WERI-Rb-1 (cell line): ENCODE measurements around the gene TNC.

Experiments
- DNase-seq: peaks from one replicate; pipeline ENCODE4 v3.0.0-alpha.2; 2020
- H3K27ac ChIP-seq: fragments of 250-450 bp; sonication (Bioruptor Pico); 2 replicates; pipeline ENCODE4 v1.5.1; 2020; ENCODE audit warnings: mild to moderate bottlenecking, moderate library complexity
- H3K27me3 ChIP-seq: fragments of 250-450 bp; sonication (Bioruptor Pico); 2 replicates; pipeline ENCODE4 v1.5.1; 2021; ENCODE audit warnings: mild to moderate bottlenecking, low read depth, moderate library complexity; ENCODE audit not compliant: insufficient read depth, severe bottlenecking
- H3K36me3 ChIP-seq: fragments of 250-450 bp; sonication (Bioruptor Pico); 2 replicates; pipeline ENCODE4 v1.5.1; 2020; ENCODE audit warnings: mild to moderate bottlenecking, moderate library complexity
- H3K4me3 ChIP-seq: 2 replicates; pipeline ENCODE4 v1.5.1; 2011; ENCODE audit warnings: low read depth, mild to moderate bottlenecking, control low read depth, low read length
- H3K9me3 ChIP-seq: fragments of 250-450 bp; sonication (Bioruptor Pico); 2 replicates; pipeline ENCODE4 v1.5.1; 2021; ENCODE audit warnings: mild to moderate bottlenecking, moderate library complexity; ENCODE audit not compliant: severe bottlenecking
- TF ChIP-seq, protein P1 (sequence below): IDR thresholded peaks from 2 replicates; pipeline ENCODE4 v1.5.1; 2011; ENCODE audit warnings: low read depth, mild to moderate bottlenecking, control low read depth, inconsistent platforms, low read length

TNC gene

DNA sequence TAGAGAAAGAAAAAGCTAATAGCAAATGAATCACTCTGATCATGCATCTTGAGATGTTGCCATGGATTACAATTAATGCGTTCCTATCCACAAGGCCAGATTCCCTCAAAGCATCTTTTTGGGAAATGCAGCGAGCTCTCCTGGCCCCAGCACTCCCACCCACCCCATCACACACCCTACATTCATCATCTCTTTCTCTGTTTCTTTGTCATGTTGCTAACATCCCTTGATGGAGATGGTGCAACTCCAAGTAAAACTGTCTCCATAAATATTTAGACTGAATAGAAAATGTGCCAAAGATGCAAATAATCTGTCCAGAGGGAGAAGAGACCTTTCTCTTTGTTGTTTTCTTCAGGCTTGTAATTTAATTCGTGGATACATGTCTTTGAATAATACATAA is 30.8 kb upstream of the TNC start:
- no peak for DNase-seq
- H3K4me3 ChIP-seq = no peak overlapping the region
- no peaks in the 10 kb centered on the region for H3K36me3 ChIP-seq
- H3K27ac ChIP-seq = no peak overlapping the region
- TF ChIP-seq, protein P1, sequence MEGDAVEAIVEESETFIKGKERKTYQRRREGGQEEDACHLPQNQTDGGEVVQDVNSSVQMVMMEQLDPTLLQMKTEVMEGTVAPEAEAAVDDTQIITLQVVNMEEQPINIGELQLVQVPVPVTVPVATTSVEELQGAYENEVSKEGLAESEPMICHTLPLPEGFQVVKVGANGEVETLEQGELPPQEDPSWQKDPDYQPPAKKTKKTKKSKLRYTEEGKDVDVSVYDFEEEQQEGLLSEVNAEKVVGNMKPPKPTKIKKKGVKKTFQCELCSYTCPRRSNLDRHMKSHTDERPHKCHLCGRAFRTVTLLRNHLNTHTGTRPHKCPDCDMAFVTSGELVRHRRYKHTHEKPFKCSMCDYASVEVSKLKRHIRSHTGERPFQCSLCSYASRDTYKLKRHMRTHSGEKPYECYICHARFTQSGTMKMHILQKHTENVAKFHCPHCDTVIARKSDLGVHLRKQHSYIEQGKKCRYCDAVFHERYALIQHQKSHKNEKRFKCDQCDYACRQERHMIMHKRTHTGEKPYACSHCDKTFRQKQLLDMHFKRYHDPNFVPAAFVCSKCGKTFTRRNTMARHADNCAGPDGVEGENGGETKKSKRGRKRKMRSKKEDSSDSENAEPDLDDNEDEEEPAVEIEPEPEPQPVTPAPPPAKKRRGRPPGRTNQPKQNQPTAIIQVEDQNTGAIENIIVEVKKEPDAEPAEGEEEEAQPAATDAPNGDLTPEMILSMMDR = no peak
- no peaks in the 10 kb centered on the region for H3K9me3 ChIP-seq
- H3K27me3 ChIP-seq = no peaks in the 10 kb centered on the region

DNA sequence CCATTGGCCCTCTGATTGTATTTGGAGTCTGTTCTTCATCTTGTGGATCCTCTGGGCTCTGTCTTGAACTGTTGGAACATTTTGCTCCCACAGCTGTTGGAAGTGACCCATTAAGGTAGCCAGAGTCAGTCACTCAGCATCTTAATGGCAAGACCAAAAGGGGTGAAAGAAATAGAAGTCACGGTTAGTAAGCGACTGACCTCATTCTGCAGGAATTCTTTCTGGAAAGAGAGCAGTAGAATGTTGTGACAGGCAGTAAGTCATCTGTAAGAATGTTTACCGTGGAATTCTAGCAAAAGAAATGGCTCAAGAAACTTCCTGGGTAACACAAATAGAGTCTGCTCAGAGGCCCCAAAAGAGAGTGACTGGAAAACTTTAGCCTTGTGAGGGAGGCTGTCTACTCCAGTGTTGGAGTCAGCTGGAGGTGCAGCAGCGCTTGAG is 28.6 kb upstream of the TNC start:
- TF ChIP-seq, protein P1 = no peak
- no peak overlapping the region for H3K27ac ChIP-seq
- no peaks in the 10 kb centered on the region for H3K27me3 ChIP-seq
- H3K4me3 ChIP-seq = no peak overlapping the region
- H3K36me3 ChIP-seq = no peaks in the 10 kb centered on the region
- H3K9me3 ChIP-seq = no peaks in the 10 kb centered on the region
- no peak for DNase-seq

DNA sequence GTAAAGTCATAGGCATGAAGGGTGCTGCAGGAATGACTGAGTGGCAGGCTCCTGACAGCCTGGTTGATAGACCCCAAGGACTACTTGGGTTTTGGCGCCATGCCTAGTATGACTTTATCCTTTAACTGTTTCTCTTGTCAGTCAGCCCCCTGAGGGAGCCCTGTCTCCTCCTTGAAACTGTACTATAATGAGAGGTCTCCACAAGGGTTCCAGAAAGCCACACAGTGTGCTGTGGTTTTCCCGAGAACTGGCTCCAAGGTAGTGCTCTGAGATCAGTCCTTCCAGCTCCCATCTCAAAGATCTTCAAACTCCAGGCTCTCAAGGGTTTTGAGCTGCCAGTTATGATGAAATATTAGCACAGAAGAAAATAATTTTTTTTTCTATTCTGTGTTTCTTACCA is 26.7 kb upstream of the TNC start:
- Histone ChIP-seq H3K27me3 (no peaks in the 10 kb centered on the region), H3K4me3 (no peak overlapping the region), H3K27ac (no peak overlapping the region), H3K9me3 (no peaks in the 10 kb centered on the region), H3K36me3 (no peaks in the 10 kb centered on the region)
- no peak for DNase-seq
- TF ChIP-seq, protein P1 = no peak

DNA sequence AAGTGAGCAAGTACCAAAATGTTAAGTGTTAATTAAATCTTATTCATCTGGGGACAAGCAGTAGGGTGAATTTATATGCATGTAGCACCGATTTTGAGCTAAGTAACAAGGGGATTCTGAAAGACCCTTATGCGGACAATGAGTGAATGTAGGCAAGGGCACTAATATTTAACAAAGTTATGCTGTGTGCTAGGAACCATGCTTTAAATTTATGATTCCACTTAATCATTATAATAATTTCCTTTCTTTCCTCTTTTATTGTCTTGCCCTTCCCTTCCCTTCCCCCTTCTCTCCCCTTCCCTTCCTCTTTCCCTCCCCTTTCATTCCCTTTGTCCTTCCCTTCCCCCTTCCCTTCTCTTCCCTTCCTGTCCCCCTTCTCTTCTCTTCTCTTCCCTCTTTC is 25.7 kb upstream of the TNC start:
- no peak overlapping the region for H3K27ac ChIP-seq
- no peak overlapping the region for H3K4me3 ChIP-seq
- no peaks in the 10 kb centered on the region for H3K27me3 ChIP-seq
- no peak for DNase-seq
- H3K9me3 ChIP-seq = no peaks in the 10 kb centered on the region
- no peaks in the 10 kb centered on the region for H3K36me3 ChIP-seq
- TF ChIP-seq, protein P1 = no peak

DNA sequence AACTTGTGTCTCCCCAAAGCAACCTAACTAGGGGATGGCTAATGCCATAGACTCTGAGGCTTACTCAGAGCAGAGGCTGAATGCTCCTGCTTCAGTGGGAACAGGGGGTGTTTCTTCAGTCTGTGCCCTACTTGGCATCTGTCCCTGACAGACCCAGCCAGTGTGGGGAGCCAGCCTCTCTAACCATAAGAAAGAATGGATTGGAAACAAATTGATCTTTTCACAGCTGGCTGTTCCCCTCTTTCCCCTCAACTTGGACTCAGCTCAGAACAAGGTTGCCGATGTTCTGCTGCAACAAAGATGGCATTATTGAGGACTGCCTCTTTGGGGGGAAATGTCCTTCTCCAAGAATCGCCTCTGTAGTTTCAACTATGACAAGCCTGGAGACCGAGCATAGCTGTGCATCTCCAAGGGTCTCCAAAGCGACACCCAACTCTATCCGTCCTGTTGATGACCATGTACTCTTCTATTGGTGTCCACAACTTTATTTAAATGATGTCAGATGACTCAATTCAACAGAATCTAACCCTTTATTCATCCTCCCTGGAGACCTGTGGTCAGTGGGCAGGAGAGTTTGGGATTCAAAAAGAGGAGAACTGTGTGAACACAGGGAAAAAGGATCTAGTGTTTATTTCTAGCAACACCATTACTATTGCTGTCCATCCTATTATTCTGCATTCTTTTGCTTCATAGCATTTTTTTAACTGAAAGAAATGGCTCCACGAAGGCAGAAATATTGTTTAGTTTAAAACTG is 24.7 kb upstream of the TNC start:
- H3K9me3 ChIP-seq = no peaks in the 10 kb centered on the region
- H3K36me3 ChIP-seq = no peaks in the 10 kb centered on the region
- H3K4me3 ChIP-seq = no peak overlapping the region
- DNase-seq = no peak
- no peaks in the 10 kb centered on the region for H3K27me3 ChIP-seq
- TF ChIP-seq, protein P1 = no peak
- H3K27ac ChIP-seq = no peak overlapping the region

DNA sequence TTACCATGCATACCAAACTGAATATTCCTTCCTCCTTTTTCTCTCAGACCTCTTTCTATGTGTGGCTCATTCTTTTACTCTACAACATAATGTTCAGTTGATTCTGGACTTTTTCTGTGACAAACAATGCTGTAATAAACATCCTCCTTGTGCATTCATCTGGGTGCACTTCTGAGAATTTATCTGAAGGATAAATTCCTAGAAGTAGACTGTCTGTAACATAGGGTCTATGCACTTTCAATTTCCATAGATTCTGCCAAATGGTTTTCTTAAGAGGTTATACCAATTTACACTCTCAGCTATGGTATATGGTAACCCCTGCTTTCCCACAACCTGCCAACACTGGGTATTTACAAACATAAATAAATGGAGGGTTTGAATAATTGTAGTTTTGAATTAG is 24.1 kb upstream of the TNC start:
- TF ChIP-seq, protein P1 = no peak
- Histone ChIP-seq H3K9me3 (no peaks in the 10 kb centered on the region), H3K27ac (no peak overlapping the region), H3K4me3 (no peak overlapping the region), H3K27me3 (no peaks in the 10 kb centered on the region), H3K36me3 (no peaks in the 10 kb centered on the region)
- DNase-seq = no peak
